MM.1S (cell line): ENCODE measurements around the gene DAB2IP.

Experiments used
- CTCF ChIP-seq: fragments of 300-600 bp; sonication (generic); IDR thresholded peaks from 2 replicates; pipeline ENCODE4 v1.5.1; 2016; ENCODE audit warnings: antibody characterized with exemption, low read length, mixed read lengths
- EZH2phosphoT487 ChIP-seq: fragments of 300-600 bp; sonication (generic); IDR thresholded peaks from 2 replicates; pipeline ENCODE4 v1.6.1; 2018; ENCODE audit warnings: antibody characterized with exemption, low read length

- no peak for TF ChIP-seq CTCF
- no peak for TF ChIP-seq EZH2phosphoT487
These were observed 176.0 kb downstream of the DAB2IP start for GRCh38 chr9:121827251-121827967.
